GM23338 (cell line): ENCODE data around the gene CARD6. TPM values are rescaled to one million over a fixed set of nuclear protein-coding genes. Genes with fewer than 3 reads are reported as not detected.

Source experiments
- ATAC-seq: fragments of 200-7000 bp; cut with Tn5 transposase; 3 replicates; pipeline ENCODE4 v1.9.1; 2020
- DNase-seq: peaks from one replicate; pipeline ENCODE4 v3.0.0-alpha.2; 2015; ENCODE audit warnings: low spot score
- H2AFZ ChIP-seq: fragments of 200-600 bp; sonication (generic); 2 replicates; pipeline ENCODE4 v1.8.0; 2016; ENCODE audit warnings: antibody characterized with exemption, mild to moderate bottlenecking, moderate library complexity
- H3F3A ChIP-seq: fragments of 200-600 bp; sonication (generic); replicated peaks from 2 replicates; pipeline ENCODE4 v1.8.0; 2017; ENCODE audit warnings: antibody characterized with exemption, mixed run types, low read depth
- H3K27ac ChIP-seq: fragments of 200-600 bp; sonication (generic); 2 replicates; pipeline ENCODE4 v1.6.1; 2016; ENCODE audit warnings: low read depth
- H3K27me3 ChIP-seq: fragments of 200-600 bp; sonication (generic); 2 replicates; pipeline ENCODE4 v1.8.0; 2016; ENCODE audit warnings: mild to moderate bottlenecking, mixed run types, moderate library complexity; ENCODE audit not compliant: insufficient read depth
- H3K36me3 ChIP-seq: fragments of 200-600 bp; sonication (generic); 2 replicates; pipeline ENCODE4 v1.8.0; 2016; ENCODE audit warnings: mild to moderate bottlenecking; ENCODE audit not compliant: insufficient read depth
- H3K4me1 ChIP-seq: fragments of 200-600 bp; sonication (generic); 2 replicates; pipeline ENCODE4 v1.8.0; 2016; ENCODE audit warnings: mild to moderate bottlenecking, moderate library complexity; ENCODE audit not compliant: insufficient read depth
- H3K4me2 ChIP-seq: fragments of 200-600 bp; sonication (generic); 2 replicates; pipeline ENCODE4 v1.7.1; 2017; ENCODE audit warnings: mixed run types
- H3K4me3 ChIP-seq: fragments of 200-600 bp; sonication (generic); 2 replicates; pipeline ENCODE4 v1.6.1; 2016; ENCODE audit warnings: mixed run types
- H3K79me2 ChIP-seq: fragments of 200-600 bp; sonication (generic); replicated peaks from 2 replicates; pipeline ENCODE4 v1.8.0; 2017; ENCODE audit warnings: mild to moderate bottlenecking; ENCODE audit not compliant: insufficient read depth
- H3K9me2 ChIP-seq: fragments of 200-600 bp; sonication (generic); 2 replicates; pipeline ENCODE4 v1.8.0; 2017; ENCODE audit not compliant: insufficient read depth
- H4K20me1 ChIP-seq: fragments of 200-600 bp; sonication (generic); replicated peaks from 2 replicates; pipeline ENCODE4 v1.8.0; 2017; ENCODE audit warnings: mild to moderate bottlenecking; ENCODE audit not compliant: insufficient read depth
- H3K27ac Mint-ChIP-seq: 2 replicates; pipeline ENCODE4 v1.8.0; 2020; ENCODE audit warnings: inconsistent platforms, mild to moderate bottlenecking, moderate library complexity, mixed read lengths
- H3K27me3 Mint-ChIP-seq: 3 replicates; pipeline ENCODE4 v1.8.0; 2022; ENCODE audit warnings: low read depth, mild to moderate bottlenecking, moderate library complexity, mixed read lengths, inconsistent platforms; ENCODE audit not compliant: insufficient read depth, poor library complexity
- H3K36me3 Mint-ChIP-seq: 3 replicates; pipeline ENCODE4 v1.8.0; 2021; ENCODE audit warnings: low read depth, mild to moderate bottlenecking, inconsistent platforms, moderate library complexity, mixed read lengths
- H3K4me1 Mint-ChIP-seq: 3 replicates; pipeline ENCODE4 v1.8.0; 2020; ENCODE audit warnings: mild to moderate bottlenecking, inconsistent platforms, mixed read lengths
- H3K4me3 Mint-ChIP-seq: 3 replicates; pipeline ENCODE4 v1.8.0; 2021; ENCODE audit warnings: moderate library complexity, mild to moderate bottlenecking, inconsistent platforms, mixed read lengths
- H3K9me3 Mint-ChIP-seq: 3 replicates; pipeline ENCODE4 v1.8.0; 2020; ENCODE audit warnings: moderate library complexity, mild to moderate bottlenecking, inconsistent platforms, mixed read lengths
- CREB1 ChIP-seq: fragments of 250-450 bp; sonication (Bioruptor Pico); IDR thresholded peaks from 2 replicates; pipeline ENCODE4 v1.5.0; 2020; ENCODE audit warnings: low read depth, mild to moderate bottlenecking, moderate library complexity
- CTCF ChIP-seq, 2 experiments: fragments of 200-600 bp in 1 of 2; sonication (generic) in 1 of 2; conservative IDR thresholded peaks; 2 replicates each; pipeline versions ENCODE4 v1.5.1 to v1.6.1; 2016 to 2017; ENCODE audit warnings: antibody characterized with exemption in 2 of 2, low read depth in 2 of 2, mild to moderate bottlenecking in 2 of 2, moderate library complexity in 1 of 2
- EZH2phosphoT487 ChIP-seq: fragments of 200-600 bp; sonication (generic); IDR thresholded peaks from one replicate; pipeline ENCODE4 v1.8.1; 2018; ENCODE audit warnings: antibody characterized with exemption; ENCODE audit not compliant: unreplicated experiment
- JUNB ChIP-seq: IDR thresholded peaks from one replicate; pipeline ENCODE4 v1.6.1; 2016; ENCODE audit warnings: antibody characterized with exemption; ENCODE audit not compliant: unreplicated experiment
- NANOG ChIP-seq: IDR thresholded peaks from 2 replicates; pipeline ENCODE4 v1.6.1; 2016; ENCODE audit warnings: antibody characterized with exemption, borderline replicate concordance
- POLR2AphosphoS5 ChIP-seq: IDR thresholded peaks from 2 replicates; pipeline ENCODE4 v1.6.1; 2016; ENCODE audit warnings: antibody characterized with exemption, low read depth
- STAT1 ChIP-seq: IDR thresholded peaks from one replicate; pipeline ENCODE4 v1.6.1; 2016; ENCODE audit warnings: antibody characterized with exemption; ENCODE audit not compliant: unreplicated experiment
- ZNF331 ChIP-seq: fragments of 250-450 bp; sonication (Bioruptor Pico); IDR thresholded peaks from 2 replicates; pipeline ENCODE4 v1.5.0; 2020; ENCODE audit warnings: low read depth, mild to moderate bottlenecking, moderate library complexity
- ZNF462 ChIP-seq: fragments of 250-450 bp; sonication (Bioruptor Pico); IDR thresholded peaks from 2 replicates; pipeline ENCODE4 v1.5.0; 2020; ENCODE audit warnings: mild to moderate bottlenecking, moderate library complexity
- polyA plus RNA-seq: library from polyadenylated mRNA; unstranded; fragments of >200 nt; fragmentation: Nextera tagmentation; extraction: Ambion mirVana; gene quantifications from 2 replicates; pipeline ENCODE4 v1.2.1, GENCODE V29; 2016
- total RNA-seq: library from RNA; depleted of rRNA; stranded (reverse); fragments of >200 nt; shearing (Covaris generic); gene quantifications from 2 replicates; pipeline ENCODE4 v1.2.3, GENCODE V29; 2014
- TF ChIP-seq, protein P1 (sequence below): IDR thresholded peaks from one replicate; pipeline ENCODE4 v1.6.1; 2018; ENCODE audit warnings: antibody characterized with exemption; ENCODE audit not compliant: unreplicated experiment

The CARD6 gene
- total and polyA plus RNA-seq, 2 experiments from 2014 or later = 0.32 to 0.45 TPM

DNA sequence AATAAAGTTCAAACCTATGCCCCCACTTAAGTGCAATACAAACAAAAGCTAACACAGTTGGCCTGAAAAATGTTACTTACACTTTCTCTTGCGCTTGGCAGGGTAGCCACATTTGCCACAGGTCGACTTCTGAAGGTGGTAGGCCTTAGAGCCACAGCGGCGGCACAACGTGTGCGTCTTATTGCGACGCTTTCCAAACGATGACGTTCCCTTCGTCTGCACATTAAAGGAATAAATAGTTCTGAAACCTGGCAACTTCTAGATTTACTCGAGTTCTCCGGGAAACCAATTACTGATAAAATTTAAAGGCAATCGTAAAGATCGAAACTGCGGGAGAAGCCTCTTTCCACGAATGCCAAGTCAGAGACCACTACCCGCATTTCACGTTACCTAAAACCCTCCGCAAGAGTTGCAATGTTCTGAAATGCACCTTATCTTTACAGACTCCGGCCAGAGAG, 6.7 kb upstream of the CARD6 start (continued):
- no peak for TF ChIP-seq ZNF462
- no peak for TF ChIP-seq NANOG
- no peak for TF ChIP-seq JUNB

- peak within 1 kb of the TSS; percentile 82 for H2AFZ ChIP-seq
- H3K79me2 ChIP-seq = peaks cover 49% of the 10 kb centered on the region
- H3K4me1 ChIP-seq = peaks cover 30% of the 10 kb centered on the region
- H3K27me3 ChIP-seq = no peaks in the 10 kb centered on the region
- H3K4me3 ChIP-seq = peak within 1 kb of the TSS; percentile 97
- Mint-ChIP-seq H3K4me3 (peak within 1 kb of the TSS; percentile 100), H3K9me3 (0 out of 3 replicates have a peak, but pooled peaks cover 9% of the 10 kb centered on the region), H3K27ac (peak within 1 kb of the TSS; percentile 100), H3K4me1 (peaks cover 34% of the 10 kb centered on the region), H3K27me3 (peaks cover 30% of the 10 kb centered on the region), H3K36me3 (peaks cover 53% of the 10 kb centered on the region)
- DNase-seq (peak; percentile 98), ATAC-seq (peak; percentile 97)
- H3F3A ChIP-seq = peaks cover 56% of the 10 kb centered on the region
- H3K36me3 ChIP-seq = peaks cover 43% of the 10 kb centered on the region
- H3K27ac ChIP-seq = peak within 1 kb of the TSS; percentile 100
- peak within 1 kb of the TSS; percentile 97 for H3K4me2 ChIP-seq
- peaks cover 27% of the 10 kb centered on the region for H4K20me1 ChIP-seq
- no peaks in the 10 kb centered on the region for H3K9me2 ChIP-seq
- TF ChIP-seq ZNF331 (CRISPR knock-in tag) (no peak), CTCF (conservative IDR thresholded peaks at IDR 0.05; ENCODE audit: low read depth in 2 of 2) (no peak), EZH2phosphoT487 (no peak), POLR2AphosphoS5 (peak; percentile 99), JUNB (no peak), STAT1 (no peak), NANOG (0 out of 2 replicates have a peak, but pooled peaks have one; percentile 3), CREB1 (CRISPR knock-in tag) (peak; percentile 79)
- TF ChIP-seq, protein P1, sequence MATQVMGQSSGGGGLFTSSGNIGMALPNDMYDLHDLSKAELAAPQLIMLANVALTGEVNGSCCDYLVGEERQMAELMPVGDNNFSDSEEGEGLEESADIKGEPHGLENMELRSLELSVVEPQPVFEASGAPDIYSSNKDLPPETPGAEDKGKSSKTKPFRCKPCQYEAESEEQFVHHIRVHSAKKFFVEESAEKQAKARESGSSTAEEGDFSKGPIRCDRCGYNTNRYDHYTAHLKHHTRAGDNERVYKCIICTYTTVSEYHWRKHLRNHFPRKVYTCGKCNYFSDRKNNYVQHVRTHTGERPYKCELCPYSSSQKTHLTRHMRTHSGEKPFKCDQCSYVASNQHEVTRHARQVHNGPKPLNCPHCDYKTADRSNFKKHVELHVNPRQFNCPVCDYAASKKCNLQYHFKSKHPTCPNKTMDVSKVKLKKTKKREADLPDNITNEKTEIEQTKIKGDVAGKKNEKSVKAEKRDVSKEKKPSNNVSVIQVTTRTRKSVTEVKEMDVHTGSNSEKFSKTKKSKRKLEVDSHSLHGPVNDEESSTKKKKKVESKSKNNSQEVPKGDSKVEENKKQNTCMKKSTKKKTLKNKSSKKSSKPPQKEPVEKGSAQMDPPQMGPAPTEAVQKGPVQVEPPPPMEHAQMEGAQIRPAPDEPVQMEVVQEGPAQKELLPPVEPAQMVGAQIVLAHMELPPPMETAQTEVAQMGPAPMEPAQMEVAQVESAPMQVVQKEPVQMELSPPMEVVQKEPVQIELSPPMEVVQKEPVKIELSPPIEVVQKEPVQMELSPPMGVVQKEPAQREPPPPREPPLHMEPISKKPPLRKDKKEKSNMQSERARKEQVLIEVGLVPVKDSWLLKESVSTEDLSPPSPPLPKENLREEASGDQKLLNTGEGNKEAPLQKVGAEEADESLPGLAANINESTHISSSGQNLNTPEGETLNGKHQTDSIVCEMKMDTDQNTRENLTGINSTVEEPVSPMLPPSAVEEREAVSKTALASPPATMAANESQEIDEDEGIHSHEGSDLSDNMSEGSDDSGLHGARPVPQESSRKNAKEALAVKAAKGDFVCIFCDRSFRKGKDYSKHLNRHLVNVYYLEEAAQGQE = peak; percentile 17
Measured at GRCh38 chr5:40834849-40835787, 6.0 kb upstream of the CARD6 start, which contains the start of gene RPL37. RPL37 (minus strand) TSS chr5:40835222; CDS start chr5:40835185, 37 bp downstream.
